Progenitor cell of endocrine pancreas (in vitro differentiated cells): ENCODE data around the gene SERPINA6. TPM values are rescaled to one million over a fixed set of nuclear protein-coding genes. Genes with fewer than 3 reads are reported as not detected.

Experiments used
- DNase-seq: peaks from one replicate; pipeline ENCODE4 v3.0.0; 2021; ENCODE audit warnings: low spot score; ENCODE audit not compliant: unreplicated experiment
- H3K27ac Mint-ChIP-seq: 2 replicates; pipeline ENCODE4 v1.8.0; 2021; ENCODE audit warnings: mild to moderate bottlenecking, moderate library complexity, mixed read lengths
- H3K27me3 Mint-ChIP-seq: 2 replicates; pipeline ENCODE4 v1.8.0; 2021; ENCODE audit warnings: mixed read lengths
- H3K36me3 Mint-ChIP-seq: 2 replicates; pipeline ENCODE4 v1.8.0; 2022; ENCODE audit warnings: mixed read lengths; ENCODE audit not compliant: insufficient read depth
- H3K4me1 Mint-ChIP-seq: 2 replicates; pipeline ENCODE4 v1.8.0; 2021; ENCODE audit warnings: low read depth, mixed read lengths
- H3K4me3 Mint-ChIP-seq: 2 replicates; pipeline ENCODE4 v1.8.0; 2021; ENCODE audit warnings: low read depth, mild to moderate bottlenecking, moderate library complexity, mixed read lengths
- H3K9me3 Mint-ChIP-seq: 2 replicates; pipeline ENCODE4 v1.8.0; 2021; ENCODE audit warnings: low read depth, mixed read lengths
- CTCF ChIP-seq: fragments of 200-600 bp; sonication (generic); IDR thresholded peaks from one replicate; pipeline ENCODE4 v1.5.0; 2021; ENCODE audit warnings: antibody characterized with exemption, mild to moderate bottlenecking; ENCODE audit not compliant: unreplicated experiment
- total RNA-seq: library from RNA; stranded (reverse); gene quantifications from 2 replicates; pipeline ENCODE4 v1.2.1, GENCODE V29; 2021

The SERPINA6 gene
- total RNA-seq, 1 donor from 2014 or later: 1.6 TPM

GRCh38 chr14:94364037-94364436 is 40.9 kb upstream of the SERPINA6 start:
- H3K36me3 Mint-ChIP-seq: no peaks in the 10 kb centered on the region
- peaks cover 8% of the 10 kb centered on the region for H3K4me1 Mint-ChIP-seq
- no peaks in the 10 kb centered on the region for H3K9me3 Mint-ChIP-seq
- H3K27me3 Mint-ChIP-seq: no peaks in the 10 kb centered on the region
- DNase-seq: no peak
- no peak for TF ChIP-seq CTCF
- no peak overlapping the region for H3K27ac Mint-ChIP-seq
- H3K4me3 Mint-ChIP-seq: no peak overlapping the region

- H3K9me3 Mint-ChIP-seq: no peaks in the 10 kb centered on the region
- no peak for DNase-seq
- peaks cover 8% of the 10 kb centered on the region for H3K4me1 Mint-ChIP-seq
- no peak for TF ChIP-seq CTCF
- H3K36me3 Mint-ChIP-seq: no peaks in the 10 kb centered on the region
- H3K4me3 Mint-ChIP-seq: no peak overlapping the region
- H3K27me3 Mint-ChIP-seq: no peaks in the 10 kb centered on the region
- no peak overlapping the region for H3K27ac Mint-ChIP-seq
Measured at GRCh38 chr14:94363151-94363624, 40.1 kb upstream of the SERPINA6 start.

GRCh38 chr14:94362614-94363133 is 39.5 kb upstream of the SERPINA6 start:
- no peaks in the 10 kb centered on the region for H3K9me3 Mint-ChIP-seq
- H3K27me3 Mint-ChIP-seq: no peaks in the 10 kb centered on the region
- no peak overlapping the region for H3K4me3 Mint-ChIP-seq
- no peaks in the 10 kb centered on the region for H3K36me3 Mint-ChIP-seq
- peaks cover 8% of the 10 kb centered on the region for H3K4me1 Mint-ChIP-seq
- no peak overlapping the region for H3K27ac Mint-ChIP-seq
- TF ChIP-seq CTCF: no peak
- DNase-seq: no peak

- Mint-ChIP-seq H3K36me3 (no peaks in the 10 kb centered on the region), H3K9me3 (no peaks in the 10 kb centered on the region), H3K27me3 (no peaks in the 10 kb centered on the region), H3K27ac (no peak overlapping the region), H3K4me1 (peaks cover 6% of the 10 kb centered on the region), H3K4me3 (no peak overlapping the region)
- DNase-seq: no peak
- TF ChIP-seq CTCF: no peak
Measured at GRCh38 chr14:94361682-94362081, 38.5 kb upstream of the SERPINA6 start.

GRCh38 chr14:94360945-94361565 is 37.9 kb upstream of the SERPINA6 start:
- H3K4me1 Mint-ChIP-seq: peaks cover 9% of the 10 kb centered on the region
- no peaks in the 10 kb centered on the region for H3K9me3 Mint-ChIP-seq
- TF ChIP-seq CTCF: no peak
- H3K36me3 Mint-ChIP-seq: no peaks in the 10 kb centered on the region
- H3K4me3 Mint-ChIP-seq: no peak overlapping the region
- no peak overlapping the region for H3K27ac Mint-ChIP-seq
- DNase-seq: no peak
- H3K27me3 Mint-ChIP-seq: no peaks in the 10 kb centered on the region
